Measurements from ENCODE around the gene CHST3. TPM values are rescaled to one million over a fixed set of nuclear protein-coding genes. Genes with fewer than 3 reads are reported as not detected.

The CHST3 gene
- total RNA-seq, 1 experiment from 2014 or later: 6.1 TPM

DNA sequence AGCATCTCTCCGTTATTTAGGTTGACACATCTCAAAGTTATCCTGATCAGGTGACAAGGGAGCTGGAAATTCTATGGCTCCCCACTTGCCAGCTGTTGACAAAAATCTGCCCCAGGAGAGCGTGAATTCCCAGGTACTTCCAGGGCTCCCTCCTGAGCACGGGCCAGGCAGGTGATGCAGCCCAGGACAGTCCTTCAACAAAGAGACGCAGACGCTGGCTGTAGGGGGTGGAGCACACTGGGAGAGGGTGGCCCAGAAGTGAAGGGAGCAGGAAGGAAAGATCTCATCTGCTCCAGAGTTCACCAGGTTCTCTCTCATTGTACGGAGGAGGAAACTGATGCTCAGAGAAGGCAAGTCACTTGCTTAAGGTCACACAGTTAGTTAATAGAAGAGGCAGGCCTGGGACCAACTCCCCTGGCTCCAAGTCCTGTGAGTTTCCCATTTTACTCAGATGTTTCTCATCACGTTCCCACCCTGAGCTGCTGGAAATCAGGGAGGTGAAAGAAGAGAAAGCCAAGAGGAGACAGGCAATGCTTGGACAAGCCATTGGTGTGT lies 41.0 kb upstream of the CHST3 start:
- peaks cover 5% of the 10 kb centered on the region; the same call in 1 of the 2 replicates for H3K27me3 Mint-ChIP-seq (ENCODE audit: low read depth)
- no peaks in the 10 kb centered on the region for H3K23me2 ChIP-seq (ENCODE audit: insufficient read length, low read depth, low read length, poor library complexity, severe bottlenecking)
- H4K91ac ChIP-seq (ENCODE audit: insufficient read length, low read depth, low read length): no peak overlapping the region
- no peak overlapping the region for H3T11ph ChIP-seq (ENCODE audit: low read length)
- no peak overlapping the region for H3K27ac Mint-ChIP-seq
- no peak overlapping the region for H3K4me3 Mint-ChIP-seq
- peaks cover under 1 to 6% of the 10 kb centered on the region in 2 experiments; a peak in 2 of 5 replicates for H3K9me3 Mint-ChIP-seq
- H3K56ac ChIP-seq (ENCODE audit: insufficient read length, low read depth, low read length): no peak overlapping the region
- no peak overlapping the region for H4K5ac ChIP-seq (ENCODE audit: insufficient read length, low read depth, low read length)
- no peaks in the 10 kb centered on the region for H3K27me3 ChIP-seq (ENCODE audit: insufficient read depth, low read length)
- no peak overlapping the region; the same call in 1 of the 2 replicates for H3K14ac ChIP-seq (ENCODE audit: insufficient read depth, low read length)
- H2BK5ac ChIP-seq (ENCODE audit: insufficient read length, low read length): no peak overlapping the region
- no peaks in the 10 kb centered on the region for H3K4me1 ChIP-seq (ENCODE audit: insufficient read depth, low read length)
- H4K20me1 ChIP-seq (ENCODE audit: control insufficient read depth, insufficient read depth, insufficient read length): no peaks in the 10 kb centered on the region
- H3K9ac ChIP-seq (ENCODE audit: extremely low read depth, insufficient read length, low read length): no peak overlapping the region
- H2BK120ac ChIP-seq (ENCODE audit: low read depth, low read length, poor library complexity, severe bottlenecking): no peak overlapping the region
- H3K36me3 Mint-ChIP-seq (ENCODE audit: insufficient read depth in 1 of 3, low read depth in 3 of 3): no peaks in the 10 kb centered on the region
- no peak for DNase-seq
- H3K79me2 ChIP-seq (ENCODE audit: insufficient read depth, low read length): no peaks in the 10 kb centered on the region
- no peaks in the 10 kb centered on the region for H3K79me1 ChIP-seq (ENCODE audit: insufficient read depth, low read depth, low read length, poor library complexity, severe bottlenecking)
- no peak overlapping the region for H2BK20ac ChIP-seq (ENCODE audit: low read depth, low read length, poor library complexity, severe bottlenecking)
- no peak overlapping the region for H3K4ac ChIP-seq (ENCODE audit: low read depth, low read length)
- TF ChIP-seq CTCF (conservative IDR thresholded peaks at IDR 0.05): no peak
- no peak overlapping the region for H3K18ac ChIP-seq (ENCODE audit: insufficient read length, low read depth, low read length)
- H4K8ac ChIP-seq (replicated peaks; ENCODE audit: insufficient read length, low read depth, low read length): no peak overlapping the region
- no peaks in the 10 kb centered on the region for H3K9me3 ChIP-seq (ENCODE audit: control insufficient read depth, low read depth, low read length)
- peaks cover 12 to 24% of the 10 kb centered on the region in 2 experiments for H3K4me1 Mint-ChIP-seq
- WGBS (ENCODE audit: extremely low coverage, insufficient read length, low lambda C conversion rate): no CpG with 5 or more reads among the region's 7 CpGs
- H3K27ac ChIP-seq (ENCODE audit: insufficient read length, low read depth, low read length): no peak overlapping the region
- no peak overlapping the region for H2BK15ac ChIP-seq (ENCODE audit: low read depth, low read length)
- no peak overlapping the region for H3K23ac ChIP-seq (ENCODE audit: insufficient read length, low read depth, low read length)
- H3K4me2 ChIP-seq (ENCODE audit: insufficient read depth, insufficient read length, low read length): no peak overlapping the region
- no peak overlapping the region for H2AK5ac ChIP-seq (ENCODE audit: insufficient read length, low read length)
- H2BK12ac ChIP-seq (ENCODE audit: insufficient read length, low read depth, low read length): no peak overlapping the region
- H2AFZ ChIP-seq (ENCODE audit: low read length): no peak overlapping the region

Measured in H9 (cell line).